K562 (cell line): ENCODE measurements around the gene KLK3. TPM values are rescaled to one million over a fixed set of nuclear protein-coding genes. Genes with fewer than 3 reads are reported as not detected.

Source experiments
- ATAC-seq: fragments of 200-7000 bp; cut with Tn5 transposase; 3 replicates; pipeline ENCODE4 v1.9.1; 2020; ENCODE audit warnings: moderate library complexity
- BruUV-seq: library from RNA; stranded (reverse); fragments of 400-500 nt; replicated peaks from 2 replicates; lab custom pipeline; 2021; lab: Mats Ljungman, UMichigan
- CTCF ChIA-PET: fragments of 300-600 bp; formaldehyde crosslinking; extraction: SDS; loops from one replicate; lab custom pipeline; 2021; ENCODE audit warnings: low intra/inter-chr PET ratio; lab: Yijun Ruan, JAX
- POLR2A ChIA-PET: fragments of 300-600, 350-650 bp; sonication (Branson Sonifier 250); formaldehyde crosslinking; extraction: SDS; loops from one replicate; lab custom pipeline; 2021; ENCODE audit warnings: antibody characterized with exemption, inconsistent platforms; lab: Yijun Ruan, JAX
- DNase-seq, 4 experiments: peaks; one replicate each; pipeline versions ENCODE4 v3.0.0 to v3.0.0-alpha.2; 2011 to 2018; ENCODE audit warnings: low spot score in 3 of 4, mixed read lengths in 3 of 4; ENCODE audit errors: extremely low read depth in 1 of 4
- FAIRE-seq: peaks from 2 replicates; lab custom pipeline; 2011; peaks lifted over from hg19 to GRCh38; lab: Jason Lieb, UNC
- H2AFZ ChIP-seq: 2 replicates; pipeline ENCODE4 v1.6.0; 2011; ENCODE audit warnings: low read depth, low read length, control low read depth, inconsistent platforms
- H3K27ac ChIP-seq: fragments of 200-600 bp; 3 replicates; pipeline ENCODE4 v1.8.0; 2011; ENCODE audit warnings: low read depth, mild to moderate bottlenecking, control low read depth, inconsistent platforms, low read length, moderate library complexity, mixed read lengths; ENCODE audit errors: extremely low read depth
- H3K27me3 ChIP-seq, 2 experiments: fragments of 300-600 bp in 1 of 2; 2 replicates in 1 of 2; 3 replicates in 1 of 2; pipeline versions ENCODE4 v1.6.0 to v1.8.0; 2011; ENCODE audit warnings: inconsistent platforms in 2 of 2, low read length in 2 of 2, mild to moderate bottlenecking in 1 of 2, mixed read lengths in 1 of 2, moderate library complexity in 1 of 2; ENCODE audit not compliant: control insufficient read depth in 2 of 2, insufficient read depth in 2 of 2
- H3K36me3 ChIP-seq: fragments of 300-600 bp; 3 replicates; pipeline ENCODE4 v1.8.0; 2011; ENCODE audit warnings: mild to moderate bottlenecking, low read length, inconsistent platforms; ENCODE audit not compliant: control insufficient read depth, insufficient read depth
- H3K4me1 ChIP-seq, 2 experiments: fragments of 200-600 bp in 1 of 2; replicated peaks in 1 of 2; 2 replicates in 1 of 2; 3 replicates in 1 of 2; pipeline versions ENCODE4 v1.5.1 to v1.8.0; 2011; ENCODE audit warnings: inconsistent platforms in 2 of 2, low read length in 2 of 2, mild to moderate bottlenecking in 1 of 2, mixed read lengths in 1 of 2, moderate library complexity in 1 of 2; ENCODE audit not compliant: control insufficient read depth in 2 of 2, insufficient read depth in 2 of 2
- H3K4me2 ChIP-seq: 2 replicates; pipeline ENCODE4 v1.6.1; 2011; ENCODE audit warnings: low read length, control low read depth, inconsistent platforms, mixed read lengths; ENCODE audit not compliant: insufficient read depth
- H3K4me3 ChIP-seq: fragments of 200-600 bp; sonication (generic), shearing (Covaris generic); 2 replicates; pipeline ENCODE4 v1.5.1; 2016; ENCODE audit warnings: control low read depth, inconsistent platforms
- H3K79me2 ChIP-seq: fragments of 200-600 bp; 3 replicates; pipeline ENCODE4 v1.8.0; 2011; ENCODE audit warnings: low read length, inconsistent platforms; ENCODE audit not compliant: control insufficient read depth, insufficient read depth
- H3K9ac ChIP-seq, 2 experiments: 2 replicates each; pipeline versions ENCODE4 v1.6.0 to v1.6.1; 2011; ENCODE audit warnings: low read depth in 2 of 2, low read length in 2 of 2, control low read depth in 1 of 2, inconsistent platforms in 1 of 2, mild to moderate bottlenecking in 1 of 2, mixed read lengths in 1 of 2; ENCODE audit not compliant: insufficient read depth in 1 of 2
- H3K9me1 ChIP-seq: one replicate; pipeline ENCODE4 v1.6.0; 2011; ENCODE audit warnings: inconsistent platforms, mild to moderate bottlenecking, low read length, moderate library complexity; ENCODE audit not compliant: control insufficient read depth, insufficient read depth
- H3K9me3 ChIP-seq: replicated peaks from 2 replicates; pipeline ENCODE4 v1.5.1; 2011; ENCODE audit warnings: low read depth, low read length, inconsistent platforms; ENCODE audit not compliant: control insufficient read depth, insufficient read depth
- H4K20me1 ChIP-seq: replicated peaks from 2 replicates; pipeline ENCODE4 v1.6.1; 2011; ENCODE audit warnings: low read length, inconsistent platforms, mixed read lengths; ENCODE audit not compliant: control insufficient read depth, insufficient read depth
- BACH1 ChIP-seq: fragments of 200-800 bp; sonication (Bioruptor generic); IDR thresholded peaks from 2 replicates; pipeline ENCODE4 v1.6.1; 2016; ENCODE audit warnings: missing genetic modification characterization, missing compliant biosample characterization
- CREM ChIP-seq: IDR thresholded peaks from 2 replicates; pipeline ENCODE4 v1.6.1; 2014; ENCODE audit warnings: antibody characterized with exemption, low read depth
- DDX20 ChIP-seq: fragments of 450-650 bp; IDR thresholded peaks from 2 replicates; pipeline ENCODE4 v1.6.1; 2016; ENCODE audit warnings: missing genetic modification characterization, low read depth, mild to moderate bottlenecking, missing compliant biosample characterization, moderate library complexity
- FOS ChIP-seq: IDR thresholded peaks from 3 replicates; pipeline ENCODE4 v1.6.1; 2011; ENCODE audit not compliant: insufficient read length; ENCODE audit errors: extremely low read depth
- HMGXB4 ChIP-seq: sonication (generic); formaldehyde crosslinking; IDR thresholded peaks from 2 replicates; pipeline ENCODE4 v1.8.1; 2023; ENCODE audit warnings: mild to moderate bottlenecking, missing genetic modification reagents
- MTA2 ChIP-seq: fragments of 450-650 bp; IDR thresholded peaks from 2 replicates; pipeline ENCODE4 v1.6.1; 2016; ENCODE audit warnings: low read depth
- POLR2AphosphoS2 ChIP-seq: IDR thresholded peaks from 2 replicates; pipeline ENCODE4 v1.6.1; 2012; ENCODE audit warnings: low read length, improper control_type of control experiment
- RFX1 ChIP-seq: fragments of 450-650 bp; IDR thresholded peaks from 2 replicates; pipeline ENCODE4 v1.6.1; 2016; ENCODE audit warnings: mild to moderate bottlenecking, moderate library complexity
- SMAD4 ChIP-seq: fragments of 250-450 bp; sonication (Bioruptor Pico); conservative IDR thresholded peaks from 2 replicates; pipeline ENCODE4 v1.8.0; 2021; ENCODE audit warnings: inconsistent platforms, mild to moderate bottlenecking, moderate library complexity
- TFAM ChIP-seq: fragments of 250-450 bp; sonication (Bioruptor Pico); conservative IDR thresholded peaks from 2 replicates; pipeline ENCODE4 v1.5.0; 2021; ENCODE audit warnings: mild to moderate bottlenecking, moderate library complexity
- ZFPM2 ChIP-seq: fragments of 250-450 bp; sonication (Bioruptor Pico); IDR thresholded peaks from 2 replicates; pipeline ENCODE4 v1.5.1; 2022; ENCODE audit warnings: mild to moderate bottlenecking
- ZNF644 ChIP-seq: fragments of 200-800 bp; sonication (Bioruptor generic); IDR thresholded peaks from 2 replicates; pipeline ENCODE4 v1.6.1; 2016; ENCODE audit warnings: low read depth, missing genetic modification characterization, missing compliant biosample characterization
- WGBS: fragments of 100-300 bp; shearing (Covaris generic); methylation state at CpG from one replicate; pipeline ENCODE4 v1.1.6; 2016; ENCODE audit warnings: low coverage, mixed read lengths; ENCODE audit not compliant: insufficient coverage; ENCODE audit errors: missing lambda C conversion rate; 5-methylcytosine and 5-hydroxymethylcytosine counted together
- in situ Hi-C: fragments of 300-500 bp; cut with MboI; formaldehyde crosslinking; loops from 4 replicates; pipeline ENCODE4 v1.15.0; 2018; ENCODE audit warnings: inconsistent platforms, mixed read lengths
- intact Hi-C: fragments of 100-400 bp; cut with micrococcal nuclease; formaldehyde crosslinking; loops from 2 replicates; pipeline ENCODE4 v1.14.2; 2022
- polyA plus RNA-seq, 8 experiments: library from polyadenylated mRNA; depleted of rRNA in 4 of 8; stranded (reverse) in 5 of 8; unstranded in 3 of 8; fragments of >200 nt; fragmentation: Nextera tagmentation in 2 of 8; fragmentation: Illumina TruSeq in 1 of 8; extraction: Ambion mirVana in 2 of 8; extraction: Trizol in 1 of 8; gene quantifications; 2 replicates each; pipeline versions ENCODE4 v1.2.1 to v1.2.3, GENCODE V29; 2011 to 2014; ENCODE audit warnings: inconsistent platforms in 1 of 8, missing spikeins in 1 of 8
- total RNA-seq, 7 experiments: library from RNA; depleted of rRNA in 6 of 7; stranded (reverse); fragments of >200 nt in 6 of 7; fragmentation: Illumina TruSeq in 2 of 7; extraction: Trizol in 2 of 7; gene quantifications; 2 replicates each; pipeline versions ENCODE4 v1.2.1 to v1.2.3, GENCODE V29; 2011 to 2021; ENCODE audit warnings: low replicate concordance in 1 of 7
- TF ChIP-seq, protein P1 (sequence below), 2 experiments: fragments of 250-450 bp in 1 of 2; fragments of 450-650 bp in 1 of 2; sonication (Bioruptor Pico) in 1 of 2; IDR thresholded peaks; 2 replicates each; pipeline versions ENCODE4 v1.6.1 to v1.8.0; 2016 to 2021; ENCODE audit warnings: mild to moderate bottlenecking in 2 of 2, moderate library complexity in 2 of 2, missing compliant biosample characterization in 1 of 2, missing genetic modification characterization in 1 of 2
- TF ChIP-seq, protein P2 (sequence below), 3 experiments: fragments of 200-800 bp in 1 of 3; fragments of 250-450 bp in 1 of 3; fragments of 450-650 bp in 1 of 3; sonication (Bioruptor Pico) in 1 of 3; sonication (Bioruptor generic) in 1 of 3; formaldehyde crosslinking in 1 of 3; IDR thresholded peaks; 2 replicates each; pipeline versions ENCODE4 v1.6.1 to v1.8.0; 2016 to 2022; ENCODE audit warnings: mild to moderate bottlenecking in 2 of 3, missing genetic modification characterization in 2 of 3, missing compliant biosample characterization in 1 of 3, moderate library complexity in 1 of 3
- TF ChIP-seq, protein P3 (sequence below): fragments of 450-650 bp; conservative IDR thresholded peaks from 2 replicates; pipeline ENCODE4 v1.6.1; 2016; ENCODE audit warnings: missing genetic modification characterization, low read depth, mild to moderate bottlenecking, missing compliant biosample characterization, moderate library complexity

KLK3 gene
- total and polyA plus RNA-seq, 9 of the 15 experiments (the other 6 are each of a cell fraction or from before 2014, with no cell fraction given), result not detected

- 0 out of 2 replicates have a peak, but pooled peaks cover 3% of the 10 kb centered on the region for H3K9me3 ChIP-seq
- peak overlapping the region; percentile 65 for H2AFZ ChIP-seq
- H3K27ac ChIP-seq, result no peak overlapping the region
- intact Hi-C loops (no loop called here), in situ Hi-C loops (no loop called here)
- peak overlapping the region; percentile 6; the same call in 1 of the 2 replicates for H3K4me2 ChIP-seq
- no peaks in the 10 kb centered on the region for H3K36me3 ChIP-seq
- H3K4me1 ChIP-seq, result peaks cover 0 to 11% of the 10 kb centered on the region in 2 experiments; a peak in 3 of 5 replicates
- peak; percentile 67 for FAIRE-seq
- no peaks in the 10 kb centered on the region for H3K79me2 ChIP-seq
- DNase-seq, result no peak
- ChIA-PET CTCF (no interaction called here), POLR2A (no interaction called here)
- WGBS, result 25% methylated on average over 3 of the region's 3 CpGs
- H3K27me3 ChIP-seq, result peaks cover 0 to 5% of the 10 kb centered on the region in 2 experiments; a peak in 2 of 5 replicates
- H3K9ac ChIP-seq, result no peak overlapping the region
- BruUV-seq, result no TSS peak
- H3K9me1 ChIP-seq, result peaks cover 4% of the 10 kb centered on the region
- H4K20me1 ChIP-seq, result no peaks in the 10 kb centered on the region
- ATAC-seq, result no peak
- no peak overlapping the region for H3K4me3 ChIP-seq
- TF ChIP-seq MTA2 (peak; percentile 57; the same call in 1 of the 2 replicates), RFX1 (peak; percentile 65), FOS (no peak), HMGXB4 (CRISPR knock-in tag) (no peak), TFAM (no peak), DDX20 (tag) (peak; percentile 78; the same call in 1 of the 2 replicates), ZFPM2 (CRISPR knock-in tag) (no peak), SMAD4 (CRISPR knock-in tag) (0 out of 2 replicates have a peak, but pooled peaks have one; percentile 61), POLR2AphosphoS2 (no peak), BACH1 (tag) (0 out of 2 replicates have a peak, but pooled peaks have one; percentile 47), CREM (0 out of 2 replicates have a peak, but pooled peaks have one; percentile 11), ZNF644 (tag) (peak; percentile 44; the same call in 1 of the 2 replicates)
- TF ChIP-seq, protein P1, sequence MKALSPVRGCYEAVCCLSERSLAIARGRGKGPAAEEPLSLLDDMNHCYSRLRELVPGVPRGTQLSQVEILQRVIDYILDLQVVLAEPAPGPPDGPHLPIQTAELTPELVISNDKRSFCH (CRISPR knock-in tag; IDR thresholded peaks at IDR 0.05), result no peak
- TF ChIP-seq, protein P1 (tag; IDR thresholded peaks at IDR 0.05), result peak; percentile 55; the same call in 1 of the 2 replicates
- TF ChIP-seq, protein P2, sequence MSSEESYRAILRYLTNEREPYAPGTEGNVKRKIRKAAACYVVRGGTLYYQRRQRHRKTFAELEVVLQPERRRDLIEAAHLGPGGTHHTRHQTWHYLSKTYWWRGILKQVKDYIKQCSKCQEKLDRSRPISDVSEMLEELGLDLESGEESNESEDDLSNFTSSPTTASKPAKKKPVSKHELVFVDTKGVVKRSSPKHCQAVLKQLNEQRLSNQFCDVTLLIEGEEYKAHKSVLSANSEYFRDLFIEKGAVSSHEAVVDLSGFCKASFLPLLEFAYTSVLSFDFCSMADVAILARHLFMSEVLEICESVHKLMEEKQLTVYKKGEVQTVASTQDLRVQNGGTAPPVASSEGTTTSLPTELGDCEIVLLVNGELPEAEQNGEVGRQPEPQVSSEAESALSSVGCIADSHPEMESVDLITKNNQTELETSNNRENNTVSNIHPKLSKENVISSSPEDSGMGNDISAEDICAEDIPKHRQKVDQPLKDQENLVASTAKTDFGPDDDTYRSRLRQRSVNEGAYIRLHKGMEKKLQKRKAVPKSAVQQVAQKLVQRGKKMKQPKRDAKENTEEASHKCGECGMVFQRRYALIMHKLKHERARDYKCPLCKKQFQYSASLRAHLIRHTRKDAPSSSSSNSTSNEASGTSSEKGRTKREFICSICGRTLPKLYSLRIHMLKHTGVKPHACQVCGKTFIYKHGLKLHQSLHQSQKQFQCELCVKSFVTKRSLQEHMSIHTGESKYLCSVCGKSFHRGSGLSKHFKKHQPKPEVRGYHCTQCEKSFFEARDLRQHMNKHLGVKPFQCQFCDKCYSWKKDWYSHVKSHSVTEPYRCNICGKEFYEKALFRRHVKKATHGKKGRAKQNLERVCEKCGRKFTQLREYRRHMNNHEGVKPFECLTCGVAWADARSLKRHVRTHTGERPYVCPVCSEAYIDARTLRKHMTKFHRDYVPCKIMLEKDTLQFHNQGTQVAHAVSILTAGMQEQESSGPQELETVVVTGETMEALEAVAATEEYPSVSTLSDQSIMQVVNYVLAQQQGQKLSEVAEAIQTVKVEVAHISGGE (CRISPR knock-in tag; IDR thresholded peaks at IDR 0.05), result 0 out of 6 replicates have a peak, but pooled peaks of 1 of the 3 experiments have one; percentile 36
- TF ChIP-seq, protein P3, sequence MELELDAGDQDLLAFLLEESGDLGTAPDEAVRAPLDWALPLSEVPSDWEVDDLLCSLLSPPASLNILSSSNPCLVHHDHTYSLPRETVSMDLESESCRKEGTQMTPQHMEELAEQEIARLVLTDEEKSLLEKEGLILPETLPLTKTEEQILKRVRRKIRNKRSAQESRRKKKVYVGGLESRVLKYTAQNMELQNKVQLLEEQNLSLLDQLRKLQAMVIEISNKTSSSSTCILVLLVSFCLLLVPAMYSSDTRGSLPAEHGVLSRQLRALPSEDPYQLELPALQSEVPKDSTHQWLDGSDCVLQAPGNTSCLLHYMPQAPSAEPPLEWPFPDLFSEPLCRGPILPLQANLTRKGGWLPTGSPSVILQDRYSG, result 0 out of 2 replicates have a peak, but pooled peaks have one; percentile 52
Observed at GRCh38 chr19:50899569-50899968, 44.9 kb downstream of the KLK3 start.
